Osteoblast (primary cell): Measurements from ENCODE around the gene GAB2. TPM values are rescaled to one million over a fixed set of nuclear protein-coding genes. Genes with fewer than 3 reads are reported as not detected.

ENCODE experiments used
- DNase-seq: peaks from one replicate; pipeline ENCODE4 v3.0.0; 2011; ENCODE audit warnings: low spot score, mixed read lengths; ENCODE audit not compliant: insufficient read length; ENCODE audit errors: missing footprints
- H2AFZ ChIP-seq: 2 replicates; pipeline ENCODE4 v1.6.0; 2011; ENCODE audit warnings: mild to moderate bottlenecking, low read length
- H3K27ac ChIP-seq: 2 replicates; pipeline ENCODE4 v1.5.1; 2011; ENCODE audit warnings: mild to moderate bottlenecking, low read depth, low read length, moderate library complexity
- H3K27me3 ChIP-seq: 2 replicates; pipeline ENCODE4 v1.6.0; 2012; ENCODE audit warnings: mild to moderate bottlenecking, control low read depth, inconsistent platforms, low read length, moderate library complexity; ENCODE audit not compliant: insufficient read depth
- H3K36me3 ChIP-seq: 2 replicates; pipeline ENCODE4 v1.5.1; 2011; ENCODE audit warnings: mild to moderate bottlenecking, low read length, control low read depth, moderate library complexity; ENCODE audit not compliant: insufficient read depth
- H3K4me1 ChIP-seq: 2 replicates; pipeline ENCODE4 v1.5.1; 2011; ENCODE audit warnings: mild to moderate bottlenecking, low read length, control low read depth, moderate library complexity; ENCODE audit not compliant: insufficient read depth
- H3K4me2 ChIP-seq: 2 replicates; pipeline ENCODE4 v1.6.0; 2011; ENCODE audit warnings: mild to moderate bottlenecking, low read length; ENCODE audit not compliant: insufficient read depth
- H3K4me3 ChIP-seq: fragments of 200-600 bp; sonication (generic); 3 replicates; pipeline ENCODE4 v1.5.1; 2012; ENCODE audit warnings: mild to moderate bottlenecking, low read length, inconsistent platforms; ENCODE audit not compliant: insufficient read depth
- H3K79me2 ChIP-seq: 2 replicates; pipeline ENCODE4 v1.6.0; 2012; ENCODE audit warnings: mild to moderate bottlenecking, low read length, control low read depth, inconsistent platforms; ENCODE audit not compliant: insufficient read depth
- H3K9me3 ChIP-seq: 2 replicates; pipeline ENCODE4 v1.5.1; 2011; ENCODE audit warnings: low read depth, low read length, control low read depth
- H4K20me1 ChIP-seq: 2 replicates; pipeline ENCODE4 v1.6.0; 2012; ENCODE audit warnings: mild to moderate bottlenecking, low read length, control low read depth; ENCODE audit not compliant: insufficient read depth
- total RNA-seq: library from RNA; depleted of rRNA; stranded (reverse); fragments of >200 nt; gene quantifications from 2 replicates; pipeline ENCODE4 v1.2.3, GENCODE V29; 2012
- TF ChIP-seq, protein P1 (sequence below): IDR thresholded peaks from 2 replicates; pipeline ENCODE4 v1.5.1; 2011; ENCODE audit warnings: mild to moderate bottlenecking, low read depth, low read length, moderate library complexity; ENCODE audit errors: extremely low read depth

The GAB2 gene
- total RNA-seq, 1 donor: 18.5 TPM

GRCh38 chr11:78327945-78328344 is 89.7 kb downstream of the GAB2 start:
- Histone ChIP-seq H4K20me1 (peaks cover 8% of the 10 kb centered on the region), H3K79me2 (no peaks in the 10 kb centered on the region), H3K27me3 (no peaks in the 10 kb centered on the region), H3K27ac (no peak overlapping the region), H2AFZ (no peak overlapping the region), H3K4me2 (no peak overlapping the region), H3K9me3 (no peaks in the 10 kb centered on the region), H3K36me3 (no peaks in the 10 kb centered on the region), H3K4me3 (no peak overlapping the region), H3K4me1 (no peaks in the 10 kb centered on the region)
- TF ChIP-seq, protein P1, sequence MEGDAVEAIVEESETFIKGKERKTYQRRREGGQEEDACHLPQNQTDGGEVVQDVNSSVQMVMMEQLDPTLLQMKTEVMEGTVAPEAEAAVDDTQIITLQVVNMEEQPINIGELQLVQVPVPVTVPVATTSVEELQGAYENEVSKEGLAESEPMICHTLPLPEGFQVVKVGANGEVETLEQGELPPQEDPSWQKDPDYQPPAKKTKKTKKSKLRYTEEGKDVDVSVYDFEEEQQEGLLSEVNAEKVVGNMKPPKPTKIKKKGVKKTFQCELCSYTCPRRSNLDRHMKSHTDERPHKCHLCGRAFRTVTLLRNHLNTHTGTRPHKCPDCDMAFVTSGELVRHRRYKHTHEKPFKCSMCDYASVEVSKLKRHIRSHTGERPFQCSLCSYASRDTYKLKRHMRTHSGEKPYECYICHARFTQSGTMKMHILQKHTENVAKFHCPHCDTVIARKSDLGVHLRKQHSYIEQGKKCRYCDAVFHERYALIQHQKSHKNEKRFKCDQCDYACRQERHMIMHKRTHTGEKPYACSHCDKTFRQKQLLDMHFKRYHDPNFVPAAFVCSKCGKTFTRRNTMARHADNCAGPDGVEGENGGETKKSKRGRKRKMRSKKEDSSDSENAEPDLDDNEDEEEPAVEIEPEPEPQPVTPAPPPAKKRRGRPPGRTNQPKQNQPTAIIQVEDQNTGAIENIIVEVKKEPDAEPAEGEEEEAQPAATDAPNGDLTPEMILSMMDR: no peak
- no peak for DNase-seq

DNA sequence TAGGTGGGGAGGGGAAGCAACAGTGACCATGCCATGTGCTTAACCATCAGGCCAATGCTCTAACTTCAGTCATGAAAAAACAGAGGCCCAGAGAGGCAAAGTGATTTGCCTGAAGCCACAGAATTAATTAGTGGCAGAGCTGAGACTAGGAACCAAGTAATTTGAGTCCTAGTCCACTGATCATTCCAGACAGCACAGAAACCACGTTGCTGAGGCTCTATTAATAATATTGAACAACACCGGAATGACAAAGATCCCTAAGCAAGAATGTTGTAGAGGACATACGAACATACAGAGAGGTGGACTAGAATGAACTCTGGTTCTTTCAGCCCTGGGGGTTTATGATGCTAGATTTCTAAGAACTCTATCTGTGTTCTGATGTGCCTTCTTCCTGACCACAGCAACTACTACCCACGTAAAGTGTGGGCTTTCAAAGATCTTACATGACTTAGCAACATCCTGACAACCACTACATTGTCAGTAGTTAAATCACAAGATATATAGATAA is 92.3 kb downstream of the GAB2 start:
- Histone ChIP-seq H4K20me1 (peaks cover 7% of the 10 kb centered on the region), H3K36me3 (no peaks in the 10 kb centered on the region), H3K27me3 (no peaks in the 10 kb centered on the region), H3K9me3 (no peaks in the 10 kb centered on the region), H3K4me2 (no peak overlapping the region), H2AFZ (no peak overlapping the region), H3K79me2 (no peaks in the 10 kb centered on the region), H3K4me3 (no peak overlapping the region), H3K4me1 (no peaks in the 10 kb centered on the region), H3K27ac (no peak overlapping the region)
- DNase-seq: no peak
- TF ChIP-seq, protein P1: no peak

DNA sequence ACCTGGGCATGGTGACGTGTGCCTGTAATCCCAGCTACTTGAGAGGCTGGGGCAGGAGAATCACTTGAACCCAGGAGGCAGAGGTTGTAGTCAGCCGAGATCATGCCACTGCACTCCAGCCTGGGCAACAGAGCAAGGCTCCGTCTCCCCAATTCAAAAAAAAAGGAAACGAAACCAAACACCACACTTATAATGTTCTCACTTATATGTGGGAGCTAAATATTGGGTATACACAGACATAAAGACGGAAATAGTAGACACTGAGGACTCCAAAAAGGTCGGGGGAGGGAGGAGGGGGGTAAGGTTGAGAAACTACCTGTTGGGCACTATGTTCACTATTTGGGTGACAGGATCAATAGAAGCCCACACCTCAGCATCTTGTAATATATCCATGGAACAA is 94.3 kb downstream of the GAB2 start:
- H3K79me2 ChIP-seq: no peaks in the 10 kb centered on the region
- no peaks in the 10 kb centered on the region for H3K4me1 ChIP-seq
- H3K27me3 ChIP-seq: no peaks in the 10 kb centered on the region
- H3K4me2 ChIP-seq: no peak overlapping the region
- DNase-seq: no peak
- no peaks in the 10 kb centered on the region for H3K9me3 ChIP-seq
- TF ChIP-seq, protein P1: no peak
- no peak overlapping the region for H3K4me3 ChIP-seq
- peaks cover 6% of the 10 kb centered on the region for H4K20me1 ChIP-seq
- no peaks in the 10 kb centered on the region for H3K36me3 ChIP-seq
- no peak overlapping the region for H2AFZ ChIP-seq
- no peak overlapping the region for H3K27ac ChIP-seq

DNA sequence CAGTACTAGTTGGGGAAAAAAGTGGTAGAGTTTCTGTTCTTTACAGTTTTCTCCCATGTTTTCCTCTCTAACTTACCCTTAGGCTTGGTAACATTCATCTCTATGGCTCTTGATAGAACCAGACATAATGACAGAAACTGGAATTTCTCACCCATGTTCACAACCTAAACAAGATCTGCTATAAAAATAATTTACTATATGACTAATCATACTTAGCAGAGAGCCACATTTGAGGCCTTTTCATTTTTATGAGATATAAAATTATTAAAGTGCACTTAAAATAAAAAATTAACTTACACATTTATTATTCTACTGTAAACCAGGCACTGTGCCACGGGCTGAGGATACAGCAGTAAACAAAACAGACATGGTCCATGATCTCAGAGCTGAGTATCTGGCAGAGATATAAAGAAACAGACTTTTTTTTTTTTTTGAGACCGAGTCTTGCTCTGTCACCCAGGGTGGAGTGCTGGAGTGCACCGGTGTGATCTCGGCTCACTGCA is 98.1 kb downstream of the GAB2 start:
- no peaks in the 10 kb centered on the region for H3K9me3 ChIP-seq
- H4K20me1 ChIP-seq: peaks cover 6% of the 10 kb centered on the region
- no peak overlapping the region for H3K4me2 ChIP-seq
- no peaks in the 10 kb centered on the region for H3K36me3 ChIP-seq
- TF ChIP-seq, protein P1: no peak
- no peak overlapping the region for H3K27ac ChIP-seq
- H3K4me1 ChIP-seq: no peaks in the 10 kb centered on the region
- H2AFZ ChIP-seq: no peak overlapping the region
- H3K79me2 ChIP-seq: no peaks in the 10 kb centered on the region
- H3K27me3 ChIP-seq: no peaks in the 10 kb centered on the region
- no peak overlapping the region for H3K4me3 ChIP-seq
- peak; percentile 56 for DNase-seq
